ENCODE data around the gene SLC35E4.

DNA sequence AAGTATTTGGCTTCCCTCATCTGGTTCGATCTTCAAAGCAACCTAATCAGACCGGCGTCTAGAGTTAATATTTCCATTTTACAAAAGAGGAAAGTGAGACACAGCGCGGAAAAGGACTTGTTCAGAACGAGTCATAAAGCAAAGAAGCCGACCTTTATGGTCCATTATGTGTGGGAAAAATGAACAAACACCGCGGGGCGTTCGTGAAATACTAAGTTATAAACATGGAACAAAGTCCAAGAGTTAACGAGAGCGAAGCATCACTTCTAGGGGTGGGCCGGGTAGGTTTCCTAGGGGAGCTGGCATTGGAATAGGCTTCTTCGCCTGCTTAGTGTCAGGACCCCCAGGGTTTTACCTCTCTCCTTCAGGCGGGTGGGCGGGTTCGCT, 31.5 kb downstream of the SLC35E4 start:
- TF ChIP-seq CTCF (IDR thresholded peaks at IDR 0.05; ENCODE audit: insufficient read depth, low read depth, low read length) (no peak), EZH2 (IDR thresholded peaks at IDR 0.05; ENCODE audit: insufficient read depth, low read length) (no peak)

Data from astrocyte (in vitro differentiated cells and primary cell).